ENCODE results near the gene RARB.

Gene RARB

GRCh38 chr3:25510797-25511196, 82.7 kb downstream of the RARB start:
- no peak for DNase-seq

GRCh38 chr3:25511972-25512721, 84.1 kb downstream of the RARB start:
- DNase-seq: no peak

GRCh38 chr3:25513642-25514266, 85.7 kb downstream of the RARB start:
- DNase-seq: no peak

- DNase-seq: no peak
Measured at GRCh38 chr3:25515171-25515570, 87.1 kb downstream of the RARB start.

GRCh38 chr3:25520926-25521559, 93.0 kb downstream of the RARB start:
- no peak for DNase-seq

GRCh38 chr3:25527336-25527735, 99.3 kb downstream of the RARB start:
- no peak for DNase-seq

- no peak for DNase-seq
Measured at GRCh38 chr3:25527801-25528200, 99.7 kb downstream of the RARB start.

- DNase-seq: no peak
Measured at GRCh38 chr3:25531971-25532370, 103.9 kb downstream of the RARB start.

- no peak for DNase-seq
Measured at GRCh38 chr3:25532431-25533162, 104.5 kb downstream of the RARB start.

GRCh38 chr3:25533399-25533798, 105.3 kb downstream of the RARB start:
- no peak for DNase-seq

GRCh38 chr3:25534007-25534406, 105.9 kb downstream of the RARB start:
- no peak for DNase-seq

GRCh38 chr3:25536521-25537391, 108.7 kb downstream of the RARB start:
- DNase-seq: no peak

- DNase-seq: no peak
Measured at GRCh38 chr3:25537516-25537915, 109.5 kb downstream of the RARB start.

- no peak for DNase-seq
Measured at GRCh38 chr3:25540273-25540672, 112.2 kb downstream of the RARB start.

- no peak for DNase-seq
Measured at GRCh38 chr3:25542492-25543039, 114.5 kb downstream of the RARB start.

- DNase-seq: no peak
Measured at GRCh38 chr3:25547103-25547502, 119.0 kb downstream of the RARB start.

- no peak for DNase-seq
Measured at GRCh38 chr3:25547943-25548674, 120.0 kb downstream of the RARB start.

- DNase-seq: no peak
Measured at GRCh38 chr3:25548836-25549235, 120.8 kb downstream of the RARB start.

- no peak for DNase-seq
Measured at GRCh38 chr3:25552251-25552650, 124.2 kb downstream of the RARB start.

GRCh38 chr3:25554376-25554775, 126.3 kb downstream of the RARB start:
- DNase-seq: no peak

- DNase-seq: no peak
Measured at GRCh38 chr3:25555695-25556437, 127.8 kb downstream of the RARB start.

Measured in NCI-H1694 (cell line).